Measurements from ENCODE around the gene PRKCE. TPM values are rescaled to one million over a fixed set of nuclear protein-coding genes. Genes with fewer than 3 reads are reported as not detected.
A peak's percentile ranks its signal among the peaks of the same experiment; 100 is the strongest.

The PRKCE gene
- total and polyA plus RNA-seq, 3 donors from 2014 or later = 27.4 to 35.8 (median 33.1) TPM

- TF ChIP-seq CTCF (IDR thresholded peaks at IDR 0.05) (no peak), POLR2A (IDR thresholded peaks at IDR 0.05) (no peak)
- intact Hi-C loops (cut with DNase I; ENCODE audit: low total_unique reads) = no loop called here
- peak; percentile 92 for DNase-seq
- Histone ChIP-seq H3K4me3 (no peak overlapping the region), H3K27ac (peak overlapping the region; percentile 68 to 78), H3K4me1 (peaks cover 29% of the 10 kb centered on the region), H3K27me3 (no peaks in the 10 kb centered on the region), H3K9me3 (no peaks in the 10 kb centered on the region), H3K36me3 (ENCODE audit: low read depth, missing control alignments) (no peaks in the 10 kb centered on the region)
- WGBS, 2 donors = 23 to 36% methylated on average over 7 of the region's 7 CpGs
Observed at GRCh38 chr2:45962177-45962921, 310.9 kb downstream of the PRKCE start.

- Histone ChIP-seq H3K36me3 (ENCODE audit: low read depth, missing control alignments) (no peaks in the 10 kb centered on the region), H3K4me1 (peaks cover 29% of the 10 kb centered on the region), H3K27me3 (no peaks in the 10 kb centered on the region), H3K4me3 (no peak overlapping the region), H3K9me3 (no peaks in the 10 kb centered on the region), H3K27ac (peak overlapping the region; percentile 4 to 31)
- TF ChIP-seq POLR2A (IDR thresholded peaks at IDR 0.05) (no peak), CTCF (IDR thresholded peaks at IDR 0.05) (no peak)
- WGBS, 2 donors = 74 to 75% methylated on average over 7 of the region's 7 CpGs
- no peak for DNase-seq
- intact Hi-C loops (cut with DNase I; ENCODE audit: low total_unique reads) = no loop called here
Observed at GRCh38 chr2:45963816-45964215, 312.3 kb downstream of the PRKCE start.

- DNase-seq = peak; percentile 68
- 51 to 63% methylated on average over 6 of the region's 6 CpGs for WGBS, 2 donors
- TF ChIP-seq POLR2A (IDR thresholded peaks at IDR 0.05) (no peak), CTCF (IDR thresholded peaks at IDR 0.05) (no peak)
- intact Hi-C loops (cut with DNase I; ENCODE audit: low total_unique reads) = no loop called here
- Histone ChIP-seq H3K9me3 (no peaks in the 10 kb centered on the region), H3K36me3 (ENCODE audit: low read depth, missing control alignments) (no peaks in the 10 kb centered on the region), H3K27me3 (no peaks in the 10 kb centered on the region), H3K27ac (peak overlapping the region in 1 of 2 donors; percentile 4), H3K4me1 (peaks cover 32% of the 10 kb centered on the region), H3K4me3 (no peak overlapping the region)
Observed at GRCh38 chr2:45964223-45964841, 312.9 kb downstream of the PRKCE start.

- H3K27me3 ChIP-seq = no peaks in the 10 kb centered on the region
- H3K9me3 ChIP-seq = no peaks in the 10 kb centered on the region
- no peaks in the 10 kb centered on the region for H3K36me3 ChIP-seq (ENCODE audit: low read depth, missing control alignments)
- no peak overlapping the region for H3K27ac ChIP-seq
- intact Hi-C loops (cut with DNase I; ENCODE audit: low total_unique reads) = no loop called here
- H3K4me1 ChIP-seq = peaks cover 34% of the 10 kb centered on the region
- no peak overlapping the region for H3K4me3 ChIP-seq
- TF ChIP-seq POLR2A (IDR thresholded peaks at IDR 0.05) = no peak
- TF ChIP-seq CTCF (IDR thresholded peaks at IDR 0.05) = no peak
- 43 to 53% methylated on average over 4 of the region's 4 CpGs for WGBS, 2 donors
- DNase-seq = no peak
Observed at GRCh38 chr2:45964906-45965305, 313.4 kb downstream of the PRKCE start.
